HG02678 (cell line): Measurements from ENCODE around the gene KCNJ3.

ENCODE experiments used
- ATAC-seq: cut with Tn5 transposase; IDR thresholded peaks from one replicate; pipeline ENCODE4 v1.9.1; 2021; ENCODE audit warnings: mild to moderate bottlenecking, moderate library complexity; ENCODE audit not compliant: unreplicated experiment

KCNJ3 gene

DNA sequence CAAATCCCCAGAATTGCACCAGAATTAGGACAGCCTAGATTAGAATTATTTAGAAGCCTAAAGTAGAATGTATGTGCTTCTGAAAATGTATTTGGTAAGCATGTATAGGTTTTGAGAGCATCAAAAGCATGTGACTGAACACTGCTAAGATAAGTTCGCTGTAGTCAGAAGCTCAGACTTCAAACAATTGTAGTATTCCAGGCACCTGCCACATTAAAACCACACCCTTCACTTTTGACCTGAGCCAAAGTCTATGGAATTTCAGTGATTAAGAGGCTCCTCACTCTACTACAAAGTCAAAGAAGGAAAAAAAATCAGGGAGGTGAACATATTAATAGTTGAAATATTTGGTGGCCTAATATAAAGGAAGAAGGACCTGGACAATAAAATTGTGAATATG, 8.2 kb downstream of the KCNJ3 start:
- ATAC-seq = no peak

DNA sequence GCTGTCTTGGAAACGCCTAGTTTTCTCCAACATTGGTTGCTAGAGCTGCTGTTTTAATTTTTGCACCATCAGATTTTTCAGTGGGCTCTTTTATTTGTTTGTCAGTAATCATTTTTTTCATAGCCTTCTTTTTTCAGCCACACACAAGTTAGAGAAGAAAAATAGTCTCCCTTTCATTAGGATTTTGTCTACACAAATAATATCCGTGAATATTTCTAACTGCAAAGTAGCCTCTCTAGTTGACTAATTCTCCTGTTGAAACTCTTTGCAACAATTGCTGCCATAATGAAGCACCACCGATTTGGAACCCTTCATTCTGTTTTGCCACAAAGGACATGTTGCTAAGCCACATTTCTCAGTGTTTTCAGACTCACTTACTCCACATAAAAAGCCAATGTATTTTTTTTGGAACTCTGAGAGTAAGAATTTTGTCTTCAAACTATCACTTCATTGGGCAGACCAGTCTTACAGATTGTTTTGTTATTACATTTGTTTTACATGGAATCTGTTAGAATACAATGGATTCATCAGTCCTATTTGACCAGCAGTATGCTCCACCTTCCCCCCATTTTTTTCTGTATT, 9.6 kb downstream of the KCNJ3 start:
- no peak for ATAC-seq

DNA sequence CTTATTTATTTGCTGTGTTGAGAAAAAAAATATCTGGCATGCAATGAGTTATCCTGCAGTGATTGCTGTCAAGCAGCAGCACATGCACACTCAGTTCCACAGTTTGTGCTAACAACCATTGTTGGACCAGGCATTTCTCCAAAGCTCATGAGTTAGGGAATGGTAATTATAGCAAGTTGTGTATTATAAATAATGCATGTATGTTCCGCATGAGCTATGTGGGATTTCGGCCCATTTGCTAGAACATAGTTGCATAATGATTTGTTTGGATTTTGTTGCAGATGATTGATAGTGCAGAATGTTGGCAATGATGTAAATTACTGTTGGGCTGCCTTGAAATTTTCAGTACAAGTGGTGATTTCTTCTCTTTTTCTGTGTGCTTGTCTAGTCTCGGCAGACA, 10.7 kb downstream of the KCNJ3 start:
- ATAC-seq = no peak

DNA sequence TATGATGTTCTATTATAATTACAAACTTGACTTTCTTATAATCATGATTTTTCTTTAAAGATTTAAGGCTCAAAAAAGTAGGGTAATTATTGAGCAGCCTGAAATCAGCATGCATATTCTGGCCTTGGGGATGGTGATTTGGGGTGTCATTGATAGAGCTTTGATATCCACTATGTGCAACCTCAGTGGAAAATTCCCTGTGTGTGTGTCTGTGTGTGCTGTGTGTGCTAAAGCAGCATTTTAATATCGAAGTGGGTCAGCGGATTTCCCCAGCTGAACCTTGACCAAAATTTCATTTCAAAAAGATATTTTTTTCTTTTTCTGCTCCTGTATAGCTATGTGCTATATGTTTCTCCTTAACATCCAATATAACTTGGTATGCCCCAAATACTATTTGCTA, 11.6 kb downstream of the KCNJ3 start:
- ATAC-seq = no peak

DNA sequence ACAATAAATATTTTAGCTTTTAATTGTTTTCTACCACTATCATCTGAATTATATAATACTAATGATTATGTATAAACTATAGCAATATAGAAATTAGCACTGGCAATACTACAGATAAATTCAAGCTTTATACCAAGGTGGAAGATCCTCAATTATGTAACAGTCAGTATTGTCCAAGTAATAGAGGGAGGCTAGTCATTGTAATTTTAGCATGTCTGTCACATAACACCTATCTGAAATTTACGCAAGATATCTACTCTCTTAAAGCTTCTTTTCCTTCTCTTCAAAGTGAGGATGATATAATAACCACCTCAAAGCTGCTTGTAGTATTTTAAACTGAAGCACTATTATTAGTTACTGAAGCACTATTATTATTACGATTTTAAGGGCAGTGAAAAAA, 12.2 kb downstream of the KCNJ3 start:
- no peak for ATAC-seq

DNA sequence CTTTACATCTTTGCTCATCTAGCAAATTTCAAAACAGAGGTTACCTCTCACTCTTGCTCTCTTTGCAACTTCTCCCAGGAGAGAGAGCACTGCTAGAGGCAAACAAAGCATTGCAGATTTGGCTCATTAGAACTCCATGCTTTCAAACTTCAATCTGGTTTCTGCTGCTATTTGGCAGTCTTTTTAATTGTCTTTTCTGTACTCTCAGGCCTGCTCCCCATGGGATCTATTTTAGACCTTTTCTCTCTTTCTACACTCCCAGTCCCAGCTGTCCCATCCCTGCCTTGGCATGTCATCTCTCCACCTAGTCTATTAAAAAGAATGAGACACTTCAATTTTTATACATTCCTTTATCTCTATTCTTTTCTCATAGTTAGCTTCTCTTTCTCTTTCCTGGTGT, 15.2 kb downstream of the KCNJ3 start:
- no peak for ATAC-seq

DNA sequence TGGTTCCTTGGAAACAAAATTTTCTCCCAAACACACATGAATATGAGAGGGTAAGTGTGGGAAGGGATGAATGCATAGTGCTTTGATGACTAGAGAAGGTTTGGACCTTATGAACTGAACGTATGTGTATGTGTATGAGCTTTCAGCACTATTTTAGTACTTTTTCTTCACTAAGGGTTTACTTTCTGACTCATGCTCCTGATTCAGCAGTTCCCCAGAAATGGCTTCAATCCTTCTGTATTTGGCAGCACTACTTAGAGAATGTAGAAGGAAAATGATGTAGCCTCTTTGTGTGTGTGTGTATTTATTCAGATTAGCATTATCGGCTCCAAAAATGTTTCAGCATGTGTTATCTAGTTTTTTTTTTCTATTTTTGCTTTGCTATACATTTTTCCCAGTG, 22.2 kb downstream of the KCNJ3 start:
- ATAC-seq = no peak

DNA sequence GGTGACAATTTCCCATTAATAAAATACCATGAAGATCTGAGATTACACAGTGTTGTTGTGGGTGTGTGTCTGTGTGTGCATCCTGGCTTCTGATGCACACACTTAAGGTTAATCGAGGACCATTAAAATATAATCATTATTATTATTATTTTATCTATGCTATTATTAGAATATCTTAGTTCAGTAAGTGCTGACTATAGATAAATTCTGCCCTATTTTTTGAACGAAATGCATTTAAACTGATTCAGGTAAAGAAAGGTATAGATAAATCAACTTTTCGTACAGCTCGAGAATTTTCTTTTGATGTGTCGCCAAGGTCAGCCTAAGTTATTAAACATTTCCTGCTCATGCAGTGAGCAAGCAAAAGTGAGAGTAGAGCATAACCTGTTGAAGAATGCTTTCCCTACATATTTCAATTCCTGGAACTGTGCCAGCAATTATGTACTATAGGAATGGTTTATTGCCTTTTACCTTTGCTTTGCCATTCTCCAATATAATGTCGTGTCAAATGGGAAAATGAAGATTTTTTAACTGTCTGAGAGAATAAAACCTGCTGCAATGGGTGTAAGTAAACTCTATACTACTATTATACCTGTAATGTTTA, 25.8 kb downstream of the KCNJ3 start:
- no peak for ATAC-seq

DNA sequence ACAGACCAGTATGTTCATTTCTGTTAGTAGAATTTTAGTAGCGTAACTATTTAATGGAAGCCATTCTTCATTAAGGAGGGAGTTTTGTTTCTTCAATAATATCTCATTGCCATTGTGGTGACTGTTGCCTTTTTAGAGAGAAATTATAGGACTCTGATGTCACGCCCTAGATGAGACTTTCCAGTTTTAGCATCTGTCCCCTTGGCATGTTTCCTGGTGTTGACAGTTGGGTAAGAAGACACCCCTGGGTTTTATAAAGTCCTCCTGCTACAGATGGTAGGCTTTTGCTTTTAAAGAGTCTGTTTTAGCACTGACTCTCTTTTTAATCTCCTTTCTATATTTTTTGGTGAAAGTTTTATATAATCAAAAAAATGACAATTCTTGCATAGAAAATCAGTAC, 41.9 kb downstream of the KCNJ3 start:
- ATAC-seq = no peak

DNA sequence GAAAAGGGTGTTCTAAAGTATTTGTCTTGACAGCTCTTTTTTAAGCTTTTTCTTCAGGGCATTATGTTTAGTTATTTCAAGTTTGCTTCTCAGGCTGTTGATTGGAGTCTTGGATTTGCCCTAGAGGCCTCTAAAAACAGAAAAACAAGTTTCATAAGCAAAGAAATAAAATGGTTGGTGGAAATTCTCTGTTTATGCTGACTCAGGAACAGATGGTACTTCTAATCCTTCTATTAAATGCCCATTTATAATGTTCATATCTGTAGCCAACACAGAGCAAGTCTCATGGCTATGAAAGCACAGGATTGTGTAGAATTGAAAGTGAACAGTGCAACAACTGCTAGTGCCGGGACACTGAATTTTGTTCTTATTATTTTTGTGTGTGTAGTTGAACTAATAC, 60.4 kb downstream of the KCNJ3 start:
- ATAC-seq = no peak

DNA sequence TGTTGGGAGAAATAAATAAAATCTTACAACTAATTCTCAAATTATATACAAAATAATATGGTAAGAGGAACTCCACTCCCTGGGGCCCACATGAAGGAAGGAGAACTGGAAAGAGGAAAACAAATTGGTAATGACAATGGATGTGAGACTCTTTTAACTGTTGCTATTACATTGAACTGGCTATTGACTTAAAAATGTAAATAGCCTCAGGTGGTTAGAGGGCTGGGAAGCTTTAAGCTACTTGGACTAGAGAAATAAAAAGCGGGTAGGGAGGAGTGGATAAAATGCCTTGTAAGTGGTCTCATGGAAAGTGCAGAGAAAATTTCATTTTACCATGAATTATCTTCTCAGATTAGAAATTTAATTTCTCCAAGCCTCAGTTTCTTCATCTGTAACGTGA, 64.1 kb downstream of the KCNJ3 start:
- no peak for ATAC-seq

DNA sequence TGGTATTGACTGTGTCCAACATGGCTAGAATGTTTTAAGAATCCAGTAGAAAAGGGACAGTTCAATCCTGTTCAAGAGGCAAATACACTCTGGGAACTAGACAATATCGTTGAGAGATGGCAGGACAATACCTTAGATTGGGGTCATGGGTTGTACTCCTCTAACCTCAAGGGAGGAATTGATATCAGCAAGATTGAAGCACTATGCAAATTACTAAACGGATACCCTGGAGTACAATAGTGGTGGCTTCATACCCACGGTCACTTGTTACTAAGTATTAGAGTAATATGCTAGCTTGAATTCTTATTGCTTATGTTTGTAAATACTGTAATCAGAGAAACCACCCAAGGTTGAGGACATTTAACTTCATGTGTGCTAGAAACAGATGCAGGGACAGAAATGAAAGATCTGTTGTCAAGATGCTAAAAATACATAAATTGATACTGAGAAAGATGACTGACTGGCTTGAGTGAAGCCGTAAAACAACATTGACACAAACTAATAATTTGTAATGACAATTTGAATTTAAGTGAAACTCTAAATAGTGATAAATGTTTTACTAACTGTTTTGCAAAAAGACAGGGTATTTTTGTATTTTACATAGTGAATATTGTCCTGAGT, 73.3 kb downstream of the KCNJ3 start:
- no peak for ATAC-seq

DNA sequence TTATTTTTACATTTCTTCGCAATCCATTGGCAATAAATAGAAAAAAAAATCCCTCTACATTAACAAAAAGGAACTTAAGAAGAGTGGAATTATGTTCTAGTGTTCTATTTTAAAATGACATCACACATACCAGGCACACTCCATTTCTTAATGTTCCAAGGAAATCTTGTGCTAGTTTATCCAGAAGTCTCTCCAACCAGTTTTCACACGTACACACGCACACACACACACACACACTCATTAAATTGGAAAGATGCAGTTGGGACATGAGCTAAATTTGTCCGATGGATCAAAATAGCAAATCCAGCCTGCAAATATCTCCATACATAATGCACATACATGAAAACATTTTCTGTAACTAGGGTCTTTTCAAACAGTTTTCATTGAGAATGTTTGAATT, 78.3 kb downstream of the KCNJ3 start:
- ATAC-seq = no peak

DNA sequence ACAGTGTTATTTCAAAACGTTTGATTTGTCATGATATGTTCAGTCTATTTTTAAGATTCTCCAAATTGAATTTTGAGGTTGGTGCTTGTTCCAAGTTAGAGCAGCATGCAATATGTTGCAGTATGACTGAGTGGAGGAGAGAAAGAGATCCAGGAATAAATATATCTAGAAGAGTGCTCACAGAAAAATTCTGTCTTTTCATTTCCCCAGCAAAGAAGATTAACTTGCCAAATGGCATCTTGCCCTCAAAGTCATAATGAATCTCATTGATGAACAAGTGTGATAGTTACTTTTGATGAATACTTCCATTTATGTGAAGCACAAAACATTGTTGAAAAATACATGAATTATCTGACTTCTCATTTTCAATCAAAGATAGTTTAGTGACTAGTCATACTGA, 95.9 kb downstream of the KCNJ3 start:
- ATAC-seq = no peak

DNA sequence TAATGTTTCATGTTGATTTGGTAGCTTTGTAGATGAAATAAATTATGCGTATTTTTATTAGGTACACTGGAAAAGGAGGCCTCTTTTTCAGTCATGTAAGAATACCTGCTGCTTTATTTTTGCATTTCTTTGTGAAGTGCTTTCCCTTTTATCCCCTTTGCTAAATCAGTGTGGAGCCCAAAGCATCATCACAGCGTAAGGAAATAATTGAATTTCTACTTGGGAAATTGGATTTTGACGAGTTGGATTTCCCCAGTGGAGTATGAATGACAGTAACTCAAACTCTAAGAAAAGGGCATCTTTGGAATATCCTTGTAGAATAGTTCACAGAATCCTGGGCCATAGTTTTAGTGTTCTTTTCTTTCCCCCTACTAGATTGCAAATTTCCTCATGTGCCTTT, 97.2 kb downstream of the KCNJ3 start:
- ATAC-seq = no peak

DNA sequence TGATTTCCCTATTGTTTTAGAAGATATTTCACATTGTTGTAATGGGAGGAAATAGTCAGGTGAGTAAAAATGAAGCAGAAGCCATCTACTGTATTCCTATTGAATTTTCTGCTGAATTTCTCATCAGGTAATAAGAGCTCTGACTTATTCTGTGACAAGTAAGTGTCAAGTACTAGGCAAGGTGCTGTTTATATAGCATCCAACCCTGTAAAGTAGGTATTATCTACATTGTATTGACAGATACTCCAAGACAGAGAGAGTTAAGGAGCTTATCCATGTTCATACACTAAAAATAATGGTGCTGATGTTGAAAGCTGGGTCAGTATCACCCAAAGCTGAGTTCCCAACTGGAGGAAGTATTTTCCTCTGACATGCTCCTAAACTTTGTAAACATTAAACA, 106.0 kb downstream of the KCNJ3 start:
- no peak for ATAC-seq

DNA sequence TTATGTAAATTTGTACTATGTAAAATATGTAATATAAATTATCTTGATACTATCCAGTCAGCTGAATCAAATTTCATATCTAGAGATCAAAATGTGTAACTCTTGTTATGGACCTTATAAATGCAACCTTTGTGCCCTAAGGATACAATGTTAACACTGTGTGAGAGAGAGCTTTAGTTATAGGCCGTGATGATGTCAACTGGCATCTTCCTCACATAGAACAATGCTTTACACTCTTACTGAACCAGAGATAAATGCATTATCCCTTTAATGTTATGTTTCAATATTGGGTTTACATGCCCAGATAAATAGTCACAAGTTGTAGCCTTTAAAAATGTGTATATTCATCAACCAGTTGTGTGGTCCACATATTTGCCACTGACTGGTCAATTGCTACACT, 115.1 kb downstream of the KCNJ3 start:
- no peak for ATAC-seq

DNA sequence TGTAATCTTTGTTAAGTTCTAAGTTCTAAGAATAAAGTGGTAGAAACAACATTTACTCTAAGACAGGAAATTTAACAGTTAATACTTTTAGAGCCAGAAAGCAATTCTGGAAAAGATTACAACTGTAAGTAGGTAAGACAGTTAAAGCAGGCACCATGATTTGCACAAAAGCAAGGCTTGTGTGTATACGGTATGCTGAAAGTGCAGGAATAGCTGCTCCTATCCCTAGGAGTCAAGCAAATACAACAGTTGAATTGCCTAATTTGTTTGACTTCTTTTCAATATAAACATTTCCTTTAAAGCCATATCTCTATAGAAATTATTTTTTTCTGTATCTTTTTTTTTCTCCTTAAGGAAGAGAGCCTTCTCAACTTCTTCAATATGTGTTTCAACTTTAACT, 116.4 kb downstream of the KCNJ3 start:
- ATAC-seq = no peak

DNA sequence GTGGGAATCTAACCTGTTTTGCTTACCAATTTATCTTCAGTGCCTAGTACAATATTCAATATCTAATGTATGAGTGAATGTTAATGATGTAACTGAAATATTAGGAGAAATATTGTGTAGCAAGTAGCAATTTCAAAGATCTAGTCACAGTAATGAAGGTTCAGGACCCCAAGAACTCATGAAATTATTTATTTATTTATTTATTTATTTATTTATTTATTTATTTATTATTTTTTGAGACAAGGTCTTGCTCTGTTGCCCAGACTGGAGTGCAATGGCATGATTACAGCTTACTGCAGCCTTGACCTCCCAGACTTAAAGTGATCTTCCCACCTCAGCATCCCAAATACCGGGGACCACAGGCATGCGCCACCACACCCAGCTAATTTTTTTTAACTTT, 126.9 kb downstream of the KCNJ3 start:
- ATAC-seq = no peak

DNA sequence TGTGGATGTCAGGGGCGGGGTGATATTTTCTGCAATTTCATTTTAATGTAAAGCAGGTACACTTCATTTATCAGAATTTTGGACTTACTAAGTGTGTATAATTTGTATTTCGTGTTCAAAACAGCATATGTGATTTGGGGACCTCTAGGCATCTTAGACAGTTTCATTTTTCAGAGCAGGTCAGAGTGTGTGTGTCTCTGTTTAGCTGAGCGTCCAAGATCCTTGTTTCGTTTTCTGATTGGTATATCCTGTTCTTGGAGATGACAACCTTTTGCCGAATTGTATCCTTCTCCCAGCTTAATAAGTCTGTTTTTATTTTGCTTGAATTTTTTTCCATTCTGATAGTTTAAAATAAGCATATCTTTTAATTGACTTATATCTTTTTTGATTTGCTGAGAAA, 128.3 kb downstream of the KCNJ3 start:
- ATAC-seq = no peak

DNA sequence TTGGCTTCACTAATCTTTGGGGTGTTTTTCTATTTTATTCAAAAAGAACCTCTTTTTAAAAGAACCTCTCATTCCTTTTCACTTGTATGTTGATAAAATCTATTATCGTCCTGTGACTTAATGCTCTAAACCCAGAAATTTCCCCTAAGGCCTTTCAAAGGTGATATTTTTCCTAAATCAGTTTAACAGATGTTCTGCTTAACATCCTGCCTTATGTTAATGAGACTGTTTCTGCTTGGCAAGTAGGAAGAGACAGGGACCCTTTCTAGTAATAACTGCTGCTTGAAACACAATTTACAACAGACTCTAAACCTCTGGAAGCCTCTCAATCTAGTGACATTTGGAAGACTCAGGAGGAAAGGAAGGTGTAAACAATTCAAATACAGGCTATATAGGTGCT, 128.8 kb downstream of the KCNJ3 start:
- no peak for ATAC-seq

DNA sequence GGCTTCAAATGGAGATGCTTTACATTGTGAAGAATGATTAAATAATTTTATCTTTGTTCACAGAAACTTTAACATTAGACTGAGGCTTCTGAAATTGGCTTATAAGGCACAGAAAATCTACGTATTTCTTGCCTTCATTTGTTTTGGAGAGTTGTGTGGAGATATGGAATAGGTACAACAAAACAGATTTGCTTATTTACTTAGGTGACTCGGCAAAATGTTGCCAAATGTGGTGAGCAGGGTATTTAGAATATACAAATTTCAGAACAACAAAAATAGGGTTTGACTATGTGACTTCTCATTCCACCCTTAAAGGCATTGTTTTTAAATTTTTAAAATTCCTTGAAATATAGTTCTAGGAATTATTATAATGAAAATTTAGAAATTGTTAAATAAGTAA, 134.2 kb downstream of the KCNJ3 start:
- ATAC-seq = no peak

DNA sequence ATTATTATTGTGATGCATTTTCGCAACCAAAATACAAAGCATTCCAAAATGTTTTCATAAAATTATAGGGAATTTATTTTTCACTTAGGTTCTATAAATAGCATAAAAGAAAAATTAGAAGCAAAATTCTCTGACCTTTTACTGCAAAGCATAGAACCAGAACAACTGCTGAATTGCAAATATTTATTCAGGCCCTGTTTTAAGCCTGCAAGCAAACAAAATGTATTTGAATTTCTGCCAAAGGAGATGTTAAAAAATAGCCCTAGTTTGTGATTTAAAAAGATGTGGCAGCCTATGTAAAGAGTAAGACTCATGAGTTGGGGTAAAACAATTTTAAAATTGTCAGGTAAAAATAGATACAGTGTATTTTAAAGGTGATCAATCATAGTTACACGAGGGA, 138.1 kb downstream of the KCNJ3 start:
- no peak for ATAC-seq
